NCI-H748 treated with DMSO at 0.1 percent for 48 hours (cell line): ENCODE data around the gene SCN8A.
"Not testable (repeated sequence)": the region's sequence is repeated elsewhere in the genome, so short reads cannot be mapped to it uniquely, and the experiment has no call there.

Source experiments
- DNase-seq: peaks from one replicate; lab custom pipeline; 2025; lab: John Stamatoyannopoulos, UW

Gene SCN8A

DNA sequence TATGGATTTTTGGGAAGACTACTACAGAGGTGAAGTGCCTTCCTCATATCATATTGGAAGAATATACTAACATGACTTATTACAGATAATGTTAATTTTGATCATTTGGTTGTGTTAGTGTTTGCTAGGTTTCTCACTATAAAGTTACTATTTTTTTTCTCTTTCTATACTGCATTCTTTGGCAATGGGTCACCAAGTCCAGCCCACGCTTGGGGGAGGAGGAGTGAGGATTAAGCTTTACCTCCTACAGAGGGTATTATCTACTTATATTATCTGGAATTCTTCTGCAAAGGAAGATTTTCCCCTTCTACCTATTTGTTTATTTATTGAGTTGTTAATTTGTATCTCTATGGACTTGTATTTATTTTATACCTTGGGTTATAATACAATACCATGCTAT, 31.5 kb downstream of the SCN8A start:
- no peak for DNase-seq

- no peak for DNase-seq
These were observed 34.3 kb downstream of the SCN8A start for GRCh38 chr12:51625370-51625769.

- no peak for DNase-seq
These were observed 35.1 kb downstream of the SCN8A start for GRCh38 chr12:51626115-51626514.

- DNase-seq, result no peak
These were observed 35.6 kb downstream of the SCN8A start for GRCh38 chr12:51626629-51627028.

DNA sequence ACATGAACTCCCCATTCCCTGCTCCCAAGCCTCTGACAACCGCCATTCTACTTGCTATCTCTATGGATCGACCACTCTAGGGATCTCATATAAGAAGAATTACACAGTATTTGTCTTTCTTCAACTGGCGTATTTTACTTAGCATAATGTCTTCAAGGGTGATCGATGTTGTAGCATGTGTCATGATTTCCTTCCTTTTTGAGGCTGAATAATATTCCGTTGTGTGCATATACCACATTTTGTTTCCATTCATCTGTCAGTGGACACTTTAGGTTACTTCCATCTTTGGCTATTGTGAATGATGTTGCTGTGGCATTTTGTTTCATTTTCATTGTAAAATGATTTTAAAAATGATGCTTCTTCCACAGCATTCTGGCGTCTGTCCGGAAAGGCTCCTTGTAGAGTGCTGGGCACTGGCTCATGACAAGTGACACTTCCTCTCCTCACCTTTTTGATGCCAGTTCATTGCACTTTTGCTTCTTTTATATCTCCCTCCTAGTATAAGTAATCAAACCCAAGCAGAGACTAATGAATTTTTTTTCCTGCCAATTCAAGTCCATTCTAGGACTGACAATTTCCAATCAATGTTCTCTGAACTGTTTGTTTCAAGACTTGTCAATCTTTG, 39.3 kb downstream of the SCN8A start:
- no peak for DNase-seq

- no peak for DNase-seq
These were observed 40.0 kb downstream of the SCN8A start for GRCh38 chr12:51630986-51631385.

DNA sequence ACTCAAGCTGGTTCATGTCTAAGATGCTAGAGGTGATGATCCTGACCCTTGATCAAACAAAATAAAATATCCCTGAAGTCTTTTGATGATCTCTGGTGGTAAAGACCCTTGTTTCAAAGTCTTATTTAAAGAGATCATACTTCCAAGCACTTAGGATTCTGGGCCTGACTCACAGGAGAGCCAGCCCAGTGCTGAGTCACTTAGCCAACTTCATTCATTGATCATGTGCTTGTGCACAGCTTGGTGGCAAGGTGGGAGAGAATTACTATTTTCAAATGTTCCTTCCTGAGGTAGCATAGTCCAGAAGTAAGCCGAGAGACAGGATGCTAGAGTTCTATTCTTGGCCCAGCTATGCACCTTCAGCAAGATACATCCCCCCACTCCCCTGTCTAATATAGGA, 40.6 kb downstream of the SCN8A start:
- DNase-seq, result no peak

DNA sequence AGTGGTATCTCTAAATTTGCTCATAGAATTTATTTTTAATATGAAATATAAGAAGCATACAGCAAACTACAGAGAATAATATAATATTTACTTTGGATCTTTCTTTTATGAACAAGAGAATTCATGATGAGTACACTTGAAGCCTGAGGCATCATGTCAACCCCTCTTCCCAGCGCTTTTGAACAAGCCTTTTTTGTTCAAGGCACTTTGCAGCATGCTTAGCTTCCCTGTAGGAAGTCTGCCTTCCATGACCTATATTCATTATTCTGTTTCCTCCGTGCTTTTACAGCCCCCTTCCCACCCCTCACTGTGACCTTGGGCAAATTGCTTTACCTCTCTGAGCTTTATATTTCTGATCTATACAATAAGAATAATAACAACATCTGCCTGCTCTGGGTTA, 41.6 kb downstream of the SCN8A start:
- DNase-seq, result no peak

DNA sequence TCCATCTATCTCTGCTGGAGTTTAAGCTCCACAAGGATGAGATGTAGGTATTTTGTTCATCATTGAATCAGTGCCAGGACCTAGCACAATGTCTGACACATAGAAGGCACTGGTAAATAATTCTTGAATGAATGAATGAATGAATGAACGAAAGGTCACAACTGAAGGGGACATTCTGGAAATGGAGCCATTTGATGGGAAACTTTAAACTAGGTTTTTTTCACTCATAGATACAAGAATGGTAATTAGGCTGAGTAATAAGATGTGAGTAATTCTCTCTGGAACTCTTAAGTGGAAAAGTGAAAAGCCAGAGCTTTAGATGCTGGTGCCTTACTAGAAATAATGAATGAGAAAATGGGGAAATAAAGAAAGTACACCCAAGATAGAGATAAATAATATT, 44.3 kb downstream of the SCN8A start:
- DNase-seq, result no peak

DNA sequence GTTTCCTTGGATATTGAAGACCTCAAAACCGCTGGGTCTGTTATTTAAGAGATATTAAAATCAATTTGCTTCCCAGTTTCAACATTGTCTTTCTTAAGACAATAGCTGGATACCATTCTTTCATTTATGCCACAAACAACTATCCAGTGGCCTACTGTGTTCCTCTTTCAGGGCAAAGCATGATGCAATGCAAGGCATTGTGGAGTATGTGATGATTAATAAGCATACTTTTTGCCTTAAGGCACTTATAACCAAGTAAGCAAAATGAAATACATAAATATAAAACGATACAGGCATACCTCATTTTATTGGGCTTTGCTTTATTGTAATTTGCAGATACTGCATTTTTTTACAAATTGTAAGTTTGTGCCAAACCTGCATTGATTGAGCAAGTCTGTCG, 45.5 kb downstream of the SCN8A start:
- no peak for DNase-seq

DNA sequence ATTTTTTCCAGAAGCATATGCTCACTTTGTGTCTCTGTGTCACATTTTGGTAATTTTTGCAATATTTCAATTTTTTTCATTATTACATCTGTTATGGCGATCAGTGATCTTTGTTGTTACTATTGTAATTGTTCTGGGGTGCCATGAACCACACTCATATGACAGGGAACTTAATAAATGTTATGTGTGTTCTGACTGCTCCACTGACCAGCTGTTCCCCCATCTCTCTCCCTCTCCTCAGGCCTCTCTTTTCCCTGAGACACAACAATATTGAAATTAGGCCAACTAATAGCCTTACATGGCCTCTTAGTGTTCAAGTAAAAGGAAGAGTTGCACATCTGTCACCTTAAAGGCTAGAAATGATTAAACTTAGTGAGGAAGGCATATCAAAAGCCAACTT, 46.0 kb downstream of the SCN8A start:
- DNase-seq, result no peak

DNA sequence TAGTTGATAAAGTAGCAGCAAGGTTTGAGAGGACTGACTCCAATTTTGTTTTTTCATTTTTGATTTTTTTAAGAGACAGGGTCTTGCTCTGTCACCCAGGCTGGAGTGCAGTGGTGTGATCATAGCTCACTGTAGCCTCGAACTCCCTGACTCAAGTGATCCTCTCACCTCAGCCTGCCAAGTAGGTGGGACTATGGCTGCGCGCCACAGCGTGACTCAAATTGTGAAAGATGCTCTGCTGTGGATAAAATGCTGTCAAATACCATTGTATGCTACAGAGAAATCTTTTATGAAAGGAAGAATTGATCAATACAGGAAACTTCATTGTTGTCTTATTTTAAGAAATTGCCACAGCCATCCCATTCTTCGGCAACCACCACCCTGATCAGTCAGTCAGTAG, 48.3 kb downstream of the SCN8A start:
- DNase-seq, result no peak

DNA sequence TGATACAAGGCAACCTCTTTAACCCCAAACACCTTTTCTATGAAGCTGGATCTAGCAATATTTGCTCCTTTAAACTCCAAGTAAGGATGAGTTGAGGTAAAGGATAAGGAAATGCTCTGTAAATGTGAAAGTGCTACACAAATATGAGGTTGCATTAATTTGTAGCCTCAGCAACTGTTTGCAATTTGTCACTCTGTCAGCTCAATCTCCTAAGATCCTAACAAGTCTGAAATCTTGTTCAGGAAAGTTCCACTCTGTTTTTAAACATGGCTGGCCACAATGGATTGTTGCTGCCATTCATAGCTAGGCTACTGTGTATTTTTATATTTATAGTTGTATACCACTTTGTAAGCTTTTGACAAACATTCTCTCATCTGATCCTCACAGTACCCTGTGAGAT, 51.3 kb downstream of the SCN8A start:
- no peak for DNase-seq

- DNase-seq, result no peak
These were observed 52.9 kb downstream of the SCN8A start for GRCh38 chr12:51643951-51644350.

- not testable (repeated sequence) for DNase-seq
These were observed 53.7 kb downstream of the SCN8A start for GRCh38 chr12:51644691-51645090.

GRCh38 chr12:51645961-51646360, 54.9 kb downstream of the SCN8A start:
- DNase-seq, result no peak

DNA sequence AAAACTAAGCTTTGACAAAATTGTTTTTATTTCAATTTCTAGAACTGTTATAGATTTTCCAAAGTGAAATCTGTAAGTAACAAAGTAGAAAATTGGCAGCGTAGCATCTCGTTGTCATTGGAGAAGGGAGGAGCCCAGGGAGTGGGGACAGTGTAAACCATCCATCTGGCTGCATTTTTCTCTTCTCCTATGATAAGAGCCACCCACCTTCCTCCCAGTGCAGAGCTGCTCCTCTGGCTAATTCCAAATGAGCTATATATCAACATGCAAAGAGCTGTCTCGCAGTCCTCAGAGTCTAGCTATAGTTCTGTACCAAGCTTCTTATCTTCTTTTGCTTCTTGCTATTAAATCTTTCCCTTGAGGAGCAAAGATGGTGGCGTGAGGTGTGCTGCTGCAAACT, 56.6 kb downstream of the SCN8A start:
- no peak for DNase-seq

GRCh38 chr12:51653431-51653830, 62.4 kb downstream of the SCN8A start:
- DNase-seq, result no peak

DNA sequence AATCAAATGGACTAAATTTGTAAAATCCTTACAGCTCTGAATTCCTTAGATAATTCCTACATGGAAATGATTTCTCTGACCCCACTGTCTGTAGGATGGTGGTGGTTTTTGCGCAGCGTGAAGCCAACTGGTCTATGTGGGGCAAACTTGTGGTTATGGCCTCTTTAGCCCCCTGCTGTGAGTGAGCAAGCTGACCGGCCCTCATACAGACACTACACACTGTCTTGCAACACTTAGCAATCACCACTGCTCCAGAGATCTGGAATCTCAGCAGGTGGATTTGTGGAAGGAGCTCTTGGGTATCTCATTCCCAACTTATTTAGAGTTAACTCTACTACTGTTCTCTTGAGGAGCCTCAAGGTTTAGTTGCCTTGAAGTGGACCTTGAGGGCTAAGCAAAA, 70.2 kb downstream of the SCN8A start:
- DNase-seq, result no peak

DNA sequence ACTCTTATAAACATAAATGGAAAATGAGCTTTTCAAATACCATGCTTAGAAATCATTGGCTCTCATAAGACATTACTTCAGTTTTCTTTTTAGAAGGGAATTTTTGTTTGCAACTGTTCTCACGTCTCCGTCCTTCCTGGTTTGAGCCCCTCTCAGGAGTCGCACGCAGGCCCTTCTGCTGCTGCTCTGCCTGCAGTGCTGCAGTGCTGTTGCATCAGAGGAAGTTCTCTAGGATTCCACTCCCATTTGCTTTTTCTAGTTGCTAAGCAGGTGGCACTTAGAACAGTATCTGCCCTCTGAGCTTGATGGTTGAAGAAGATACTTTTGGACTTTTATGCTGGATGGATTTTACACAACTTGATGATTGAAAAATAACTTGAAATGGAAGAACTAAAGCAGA, 70.8 kb downstream of the SCN8A start:
- DNase-seq, result no peak

- DNase-seq, result no peak
These were observed 71.7 kb downstream of the SCN8A start for GRCh38 chr12:51662728-51663154.

- DNase-seq, result no peak
These were observed 72.4 kb downstream of the SCN8A start for GRCh38 chr12:51663390-51663789.

GRCh38 chr12:51666696-51667095, 75.7 kb downstream of the SCN8A start:
- DNase-seq, result no peak

DNA sequence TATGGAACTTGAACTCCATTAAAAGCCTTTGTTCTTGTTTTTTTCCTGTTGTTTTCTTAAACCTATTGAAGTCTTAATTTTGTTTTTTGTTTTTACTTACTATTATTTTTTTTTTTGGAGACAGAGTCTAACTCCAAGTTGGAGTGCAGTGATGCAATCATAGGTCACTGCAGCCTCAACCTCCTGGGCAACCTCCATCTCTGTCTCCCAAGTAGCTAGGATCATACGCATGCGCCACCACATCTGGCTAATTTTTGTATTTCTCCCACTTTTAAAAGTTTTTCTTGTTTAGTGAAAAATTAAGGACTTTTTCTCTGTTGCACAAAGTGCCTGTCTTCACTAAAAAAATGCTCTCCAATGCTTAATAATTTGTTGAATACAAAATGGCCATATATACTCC, 76.2 kb downstream of the SCN8A start:
- DNase-seq, result no peak

- DNase-seq, result no peak
These were observed 78.2 kb downstream of the SCN8A start for GRCh38 chr12:51669271-51669670.
